Measurements from ENCODE around the gene CREBRF. TPM values are rescaled to one million over a fixed set of nuclear protein-coding genes. Genes with fewer than 3 reads are reported as not detected.
A peak's percentile ranks its signal among the peaks of the same experiment; 100 is the strongest.
"Not testable (repeated sequence)": the region's sequence is repeated elsewhere in the genome, so short reads cannot be mapped to it uniquely, and the experiment has no call there.

CREBRF gene
- polyA plus RNA-seq, 2 of the 4 experiments (the other 2 are of a cell fraction) = 1.8 to 7.2 TPM

DNA sequence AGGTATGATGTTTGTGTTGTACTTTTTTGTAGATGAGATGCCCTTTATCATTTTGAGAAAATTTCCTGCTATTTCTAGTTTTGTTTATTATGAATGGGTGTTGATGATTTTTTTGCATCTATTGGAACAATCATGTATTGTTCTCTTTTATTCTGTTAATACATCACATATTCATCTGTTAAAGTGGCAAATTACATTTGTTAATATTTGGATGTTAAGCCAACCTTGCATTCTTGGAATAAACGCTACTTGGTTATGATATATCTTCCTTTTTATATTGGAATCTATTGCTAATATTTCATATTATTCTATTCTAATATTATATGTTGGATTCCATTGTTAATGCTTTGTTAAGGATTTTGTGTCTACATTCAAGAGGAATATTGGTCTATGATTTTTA, 63.6 kb downstream of the CREBRF start:
- Histone ChIP-seq H3K9me3 (peaks cover 3% of the 10 kb centered on the region; the same call in 1 of the 3 replicates), H3K27ac (no peak overlapping the region), H3K4me3 (no peak overlapping the region), H3K4me2 (no peak overlapping the region), H3K4me1 (no peaks in the 10 kb centered on the region)
- TF ChIP-seq TP53 (CRISPR knock-in tag; IDR thresholded peaks at IDR 0.05) (no peak), FOSL2 (IDR thresholded peaks at IDR 0.05) (no peak), FOSL2 (CRISPR knock-in tag; IDR thresholded peaks at IDR 0.05) (no peak), RNF2 (IDR thresholded peaks at IDR 0.05; ENCODE audit: borderline replicate concordance, low read depth) (no peak), NR3C1 (IDR thresholded peaks at IDR 0.05) (no peak), RAD21 (conservative IDR thresholded peaks at IDR 0.05 in 1 of 2, IDR thresholded peaks at IDR 0.05 in 1 of 2) (no peak), HOXA7 (CRISPR knock-in tag; IDR thresholded peaks at IDR 0.05) (no peak), JUN (IDR thresholded peaks at IDR 0.05) (no peak), RARB (CRISPR knock-in tag; IDR thresholded peaks at IDR 0.05) (no peak), CBX8 (IDR thresholded peaks at IDR 0.05) (no peak), RCOR1 (IDR thresholded peaks at IDR 0.05; ENCODE audit: low read depth, low read length) (no peak), POLR2AphosphoS2 (conservative IDR thresholded peaks at IDR 0.05; ENCODE audit: low read length) (no peak), EHMT2 (IDR thresholded peaks at IDR 0.05; ENCODE audit: low read depth) (no peak), KDM1A (IDR thresholded peaks at IDR 0.05; ENCODE audit: low read depth) (no peak)
- TF ChIP-seq, protein P1, sequence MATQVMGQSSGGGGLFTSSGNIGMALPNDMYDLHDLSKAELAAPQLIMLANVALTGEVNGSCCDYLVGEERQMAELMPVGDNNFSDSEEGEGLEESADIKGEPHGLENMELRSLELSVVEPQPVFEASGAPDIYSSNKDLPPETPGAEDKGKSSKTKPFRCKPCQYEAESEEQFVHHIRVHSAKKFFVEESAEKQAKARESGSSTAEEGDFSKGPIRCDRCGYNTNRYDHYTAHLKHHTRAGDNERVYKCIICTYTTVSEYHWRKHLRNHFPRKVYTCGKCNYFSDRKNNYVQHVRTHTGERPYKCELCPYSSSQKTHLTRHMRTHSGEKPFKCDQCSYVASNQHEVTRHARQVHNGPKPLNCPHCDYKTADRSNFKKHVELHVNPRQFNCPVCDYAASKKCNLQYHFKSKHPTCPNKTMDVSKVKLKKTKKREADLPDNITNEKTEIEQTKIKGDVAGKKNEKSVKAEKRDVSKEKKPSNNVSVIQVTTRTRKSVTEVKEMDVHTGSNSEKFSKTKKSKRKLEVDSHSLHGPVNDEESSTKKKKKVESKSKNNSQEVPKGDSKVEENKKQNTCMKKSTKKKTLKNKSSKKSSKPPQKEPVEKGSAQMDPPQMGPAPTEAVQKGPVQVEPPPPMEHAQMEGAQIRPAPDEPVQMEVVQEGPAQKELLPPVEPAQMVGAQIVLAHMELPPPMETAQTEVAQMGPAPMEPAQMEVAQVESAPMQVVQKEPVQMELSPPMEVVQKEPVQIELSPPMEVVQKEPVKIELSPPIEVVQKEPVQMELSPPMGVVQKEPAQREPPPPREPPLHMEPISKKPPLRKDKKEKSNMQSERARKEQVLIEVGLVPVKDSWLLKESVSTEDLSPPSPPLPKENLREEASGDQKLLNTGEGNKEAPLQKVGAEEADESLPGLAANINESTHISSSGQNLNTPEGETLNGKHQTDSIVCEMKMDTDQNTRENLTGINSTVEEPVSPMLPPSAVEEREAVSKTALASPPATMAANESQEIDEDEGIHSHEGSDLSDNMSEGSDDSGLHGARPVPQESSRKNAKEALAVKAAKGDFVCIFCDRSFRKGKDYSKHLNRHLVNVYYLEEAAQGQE (IDR thresholded peaks at IDR 0.05) = no peak
- TF ChIP-seq, protein P2, sequence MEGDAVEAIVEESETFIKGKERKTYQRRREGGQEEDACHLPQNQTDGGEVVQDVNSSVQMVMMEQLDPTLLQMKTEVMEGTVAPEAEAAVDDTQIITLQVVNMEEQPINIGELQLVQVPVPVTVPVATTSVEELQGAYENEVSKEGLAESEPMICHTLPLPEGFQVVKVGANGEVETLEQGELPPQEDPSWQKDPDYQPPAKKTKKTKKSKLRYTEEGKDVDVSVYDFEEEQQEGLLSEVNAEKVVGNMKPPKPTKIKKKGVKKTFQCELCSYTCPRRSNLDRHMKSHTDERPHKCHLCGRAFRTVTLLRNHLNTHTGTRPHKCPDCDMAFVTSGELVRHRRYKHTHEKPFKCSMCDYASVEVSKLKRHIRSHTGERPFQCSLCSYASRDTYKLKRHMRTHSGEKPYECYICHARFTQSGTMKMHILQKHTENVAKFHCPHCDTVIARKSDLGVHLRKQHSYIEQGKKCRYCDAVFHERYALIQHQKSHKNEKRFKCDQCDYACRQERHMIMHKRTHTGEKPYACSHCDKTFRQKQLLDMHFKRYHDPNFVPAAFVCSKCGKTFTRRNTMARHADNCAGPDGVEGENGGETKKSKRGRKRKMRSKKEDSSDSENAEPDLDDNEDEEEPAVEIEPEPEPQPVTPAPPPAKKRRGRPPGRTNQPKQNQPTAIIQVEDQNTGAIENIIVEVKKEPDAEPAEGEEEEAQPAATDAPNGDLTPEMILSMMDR (IDR thresholded peaks at IDR 0.05) = no peak
- TF ChIP-seq, protein P3, sequence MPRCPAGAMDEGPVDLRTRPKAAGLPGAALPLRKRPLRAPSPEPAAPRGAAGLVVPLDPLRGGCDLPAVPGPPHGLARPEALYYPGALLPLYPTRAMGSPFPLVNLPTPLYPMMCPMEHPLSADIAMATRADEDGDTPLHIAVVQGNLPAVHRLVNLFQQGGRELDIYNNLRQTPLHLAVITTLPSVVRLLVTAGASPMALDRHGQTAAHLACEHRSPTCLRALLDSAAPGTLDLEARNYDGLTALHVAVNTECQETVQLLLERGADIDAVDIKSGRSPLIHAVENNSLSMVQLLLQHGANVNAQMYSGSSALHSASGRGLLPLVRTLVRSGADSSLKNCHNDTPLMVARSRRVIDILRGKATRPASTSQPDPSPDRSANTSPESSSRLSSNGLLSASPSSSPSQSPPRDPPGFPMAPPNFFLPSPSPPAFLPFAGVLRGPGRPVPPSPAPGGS (IDR thresholded peaks at IDR 0.05) = no peak
- ChIA-PET POLR2A (no interaction called here), CTCF (no interaction called here)
- no peak for DNase-seq (ENCODE audit: low read depth in 1 of 2, low spot score in 1 of 2)
- 88% methylated on average over 1 of the region's 1 CpG for WGBS (ENCODE audit: missing lambda C conversion rate)
- FAIRE-seq = no peak
- no peak for ATAC-seq

DNA sequence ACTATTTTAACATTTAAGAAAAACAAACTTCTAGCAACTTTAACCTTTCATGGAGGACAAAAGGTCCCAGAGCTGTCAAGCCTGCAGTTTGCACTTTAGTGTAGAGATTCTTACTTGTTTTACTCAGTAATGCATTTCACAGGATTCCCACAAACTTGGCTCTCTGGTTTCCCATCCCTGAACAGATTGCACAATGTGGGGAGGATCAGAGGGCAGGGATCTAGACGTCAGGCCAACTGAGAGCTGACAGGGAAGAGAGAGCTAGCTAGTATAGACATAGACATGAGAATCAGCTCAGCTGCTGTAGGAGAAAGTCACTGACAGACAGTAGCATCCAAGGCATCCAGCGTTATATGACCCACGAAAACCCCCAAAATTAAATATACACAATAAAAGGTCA, 67.3 kb downstream of the CREBRF start:
- WGBS (ENCODE audit: missing lambda C conversion rate) = 62% methylated on average over 3 of the region's 3 CpGs

DNA sequence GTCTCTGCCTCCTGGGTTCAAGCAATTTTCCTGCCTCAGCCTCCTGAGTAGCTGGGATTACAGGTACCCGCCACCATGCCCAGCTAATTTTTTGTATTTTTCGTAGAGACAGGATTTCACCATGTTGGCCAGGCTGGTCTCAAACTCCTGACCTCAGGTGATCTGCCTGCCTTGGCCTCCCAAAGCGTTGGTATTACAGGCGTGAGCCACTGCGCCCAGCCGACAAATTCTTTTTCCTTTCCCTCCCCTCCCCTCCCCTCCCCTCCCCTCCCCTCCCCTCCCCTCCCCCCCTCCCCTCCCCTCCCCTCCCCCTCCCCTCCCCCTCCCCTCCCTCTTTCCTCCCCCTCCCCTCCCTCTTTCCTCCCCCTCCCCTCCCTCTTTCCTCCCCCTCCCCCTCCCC, 76.0 kb downstream of the CREBRF start:
- FAIRE-seq; ATAC-seq; DNase-seq (ENCODE audit: low read depth in 1 of 2, low spot score in 1 of 2); H3K27ac ChIP-seq; POLR2A ChIA-PET; H3K4me3 ChIP-seq; H3K4me1 ChIP-seq; H3K9me3 ChIP-seq; H3K4me2 ChIP-seq: not testable (repeated sequence)
- CTCF ChIA-PET = interaction anchor here (0.6 to 2.3 kb wide), 4 partner anchors 8 to 483 kb away, joined by 3 to 7 read pairs (median 3); no protein-coding TSS in a partner anchor
- WGBS (ENCODE audit: missing lambda C conversion rate) = 93% methylated on average over 6 of the region's 6 CpGs

More for the DNA sequence above, 67.3 kb downstream of the CREBRF start:
- POLR2A ChIA-PET = no interaction called here
- FAIRE-seq (no peak), DNase-seq (ENCODE audit: low read depth in 1 of 2, low spot score in 1 of 2) (peak in 1 of 2 experiments; percentile 16), ATAC-seq (0 out of 6 replicates have a peak, but pooled peaks of 1 of the 2 experiments have one; percentile 21)
- H3K4me2 ChIP-seq = no peak overlapping the region
- no peaks in the 10 kb centered on the region for H3K4me1 ChIP-seq
- no peak overlapping the region for H3K4me3 ChIP-seq
- TF ChIP-seq, protein P4, sequence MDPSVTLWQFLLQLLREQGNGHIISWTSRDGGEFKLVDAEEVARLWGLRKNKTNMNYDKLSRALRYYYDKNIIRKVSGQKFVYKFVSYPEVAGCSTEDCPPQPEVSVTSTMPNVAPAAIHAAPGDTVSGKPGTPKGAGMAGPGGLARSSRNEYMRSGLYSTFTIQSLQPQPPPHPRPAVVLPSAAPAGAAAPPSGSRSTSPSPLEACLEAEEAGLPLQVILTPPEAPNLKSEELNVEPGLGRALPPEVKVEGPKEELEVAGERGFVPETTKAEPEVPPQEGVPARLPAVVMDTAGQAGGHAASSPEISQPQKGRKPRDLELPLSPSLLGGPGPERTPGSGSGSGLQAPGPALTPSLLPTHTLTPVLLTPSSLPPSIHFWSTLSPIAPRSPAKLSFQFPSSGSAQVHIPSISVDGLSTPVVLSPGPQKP (IDR thresholded peaks at IDR 0.05; ENCODE audit: low read depth, low read length) = no peak
- TF ChIP-seq EHF (CRISPR knock-in tag; IDR thresholded peaks at IDR 0.05) (no peak), CEBPB (IDR thresholded peaks at IDR 0.05) (peak; percentile 30 to 50; a peak in 2 of 4 replicates), MYC (IDR thresholded peaks at IDR 0.05; ENCODE audit: borderline replicate concordance, low read length) (no peak), FOXS1 (CRISPR knock-in tag; IDR thresholded peaks at IDR 0.05) (no peak)
- no peak overlapping the region for H3K27ac ChIP-seq
- H3K9me3 ChIP-seq = peaks cover 3% of the 10 kb centered on the region; the same call in 1 of the 3 replicates
- CTCF ChIA-PET = interaction anchor here (0.6 to 1.1 kb wide), 2 partner anchors 14 to 426 kb away, joined by 3 read pairs; no protein-coding TSS in a partner anchor
